HTERT RPE-1 (cell line): ENCODE data around the gene STIM2.
"Not testable (repeated sequence)": the region's sequence is repeated elsewhere in the genome, so short reads cannot be mapped to it uniquely, and the experiment has no call there.

Experiments
- in situ Hi-C: fragments of 300-500 bp; cut with MboI; formaldehyde crosslinking; loops from 4 replicates; pipeline ENCODE4 v1.14.3; 2020; ENCODE audit warnings: low sequenced_read_pairs

The STIM2 gene

GRCh38 chr4:26860157-26860921 is at the start of gene STIM2:
STIM2 (plus strand) TSS chr4:26860841.
- in situ Hi-C loops, result no loop called here

- in situ Hi-C loops, result not testable (repeated sequence)
Measured at GRCh38 chr4:26811571-26811970, 49.1 kb upstream of the STIM2 start.

- in situ Hi-C loops, result no loop called here
Measured at GRCh38 chr4:26812049-26812714, 48.5 kb upstream of the STIM2 start.

- in situ Hi-C loops, result no loop called here
Measured at GRCh38 chr4:26813698-26814097, 46.9 kb upstream of the STIM2 start.

DNA sequence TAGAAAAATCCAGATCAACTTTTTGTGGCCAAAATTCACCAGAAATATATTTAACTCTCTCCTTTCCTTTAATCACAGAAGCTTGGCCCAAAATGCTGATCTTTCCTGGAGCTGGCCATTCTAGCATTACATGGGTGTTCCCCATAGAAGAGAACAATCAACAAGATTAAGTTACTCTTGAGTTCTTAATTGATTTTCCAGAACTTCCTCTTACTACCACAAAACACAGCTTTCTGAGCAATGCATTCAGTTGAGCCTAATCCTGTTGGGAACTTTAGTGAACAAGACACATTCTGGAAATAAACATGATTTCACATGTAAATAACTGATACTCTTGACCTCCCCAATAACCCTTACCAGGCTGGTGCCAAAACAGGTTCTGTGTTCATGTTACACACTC is 45.4 kb upstream of the STIM2 start:
- in situ Hi-C loops, result no loop called here

DNA sequence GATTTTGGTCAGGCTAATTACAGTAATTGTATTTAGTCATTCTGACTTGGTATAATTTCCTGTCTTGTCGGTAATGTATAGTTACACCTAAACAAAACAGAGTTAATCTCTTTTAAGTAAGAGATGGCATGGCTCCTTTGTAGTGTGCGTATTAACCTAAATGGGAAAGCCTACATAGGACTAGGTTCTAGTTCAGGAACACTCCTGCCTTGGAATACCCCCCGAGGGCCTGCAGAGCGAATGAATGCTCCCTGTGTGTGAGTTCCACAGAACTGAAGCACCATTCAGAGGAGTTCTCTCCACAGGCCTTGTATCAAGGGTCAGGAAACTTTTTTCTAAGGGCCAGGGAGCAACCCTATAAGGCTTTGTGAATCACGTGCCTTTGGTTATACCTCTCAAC is 44.9 kb upstream of the STIM2 start:
- in situ Hi-C loops, result no loop called here

- in situ Hi-C loops, result no loop called here
Measured at GRCh38 chr4:26819026-26819425, 41.6 kb upstream of the STIM2 start.

- in situ Hi-C loops, result no loop called here
Measured at GRCh38 chr4:26819478-26820095, 41.1 kb upstream of the STIM2 start.

- in situ Hi-C loops, result no loop called here
Measured at GRCh38 chr4:26820346-26820745, 40.3 kb upstream of the STIM2 start.

DNA sequence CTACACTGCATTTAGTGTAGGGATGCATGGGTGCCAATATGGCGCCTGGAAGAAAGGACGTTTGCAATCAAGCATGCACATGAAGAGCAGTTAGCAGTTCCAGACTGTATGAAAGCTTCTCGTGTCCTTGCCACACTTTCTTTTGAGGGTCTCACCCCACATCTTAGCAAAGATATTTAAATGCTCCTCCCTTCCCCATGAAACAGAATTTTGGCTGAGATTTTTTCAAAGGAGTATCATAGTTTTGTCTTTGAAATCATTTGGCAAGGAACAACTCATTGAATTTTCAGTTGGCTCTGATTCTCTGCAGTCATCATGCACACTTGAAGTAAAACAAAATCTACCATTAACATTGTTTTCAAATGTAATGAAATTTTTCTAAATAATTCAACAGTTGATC is 39.6 kb upstream of the STIM2 start:
- in situ Hi-C loops, result no loop called here

DNA sequence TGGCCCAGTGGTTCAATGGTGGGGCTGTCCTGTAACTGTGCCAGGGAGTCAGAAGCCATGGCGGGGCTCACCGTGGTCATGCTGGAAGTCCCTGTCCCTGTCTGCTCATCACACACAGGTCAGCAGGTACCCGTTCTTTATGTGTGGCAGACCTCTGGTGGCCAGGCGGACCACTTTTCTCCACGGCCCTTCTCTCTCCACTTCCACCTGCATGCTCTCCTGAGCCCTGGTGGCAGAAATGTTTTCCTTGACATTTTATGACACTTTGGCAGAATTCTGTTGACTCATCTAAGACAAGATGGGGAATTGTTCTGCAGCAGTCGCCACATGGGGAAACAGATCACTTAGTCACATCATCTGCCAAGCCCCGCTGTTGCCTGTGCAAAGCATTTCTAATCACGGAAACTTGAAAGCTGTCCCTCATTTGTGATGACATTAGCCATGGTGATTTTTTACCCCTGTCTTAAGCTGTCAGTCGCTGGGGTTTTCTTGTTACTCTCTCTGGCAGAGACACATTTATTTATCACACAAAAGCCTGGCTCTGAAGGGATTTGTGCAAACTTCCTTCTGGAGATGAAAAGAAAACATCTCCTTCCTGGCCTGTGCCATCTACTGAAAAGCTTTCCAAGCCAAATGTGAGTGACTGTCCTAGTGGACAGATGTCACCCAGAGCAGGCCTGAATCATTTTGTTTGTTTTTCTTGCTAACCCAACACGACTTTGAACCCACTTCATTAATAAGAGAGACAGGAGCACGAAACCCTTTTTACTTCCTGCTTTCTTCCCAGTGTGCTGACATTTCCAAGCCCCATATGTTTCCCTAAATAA is 38.8 kb upstream of the STIM2 start:
- in situ Hi-C loops, result no loop called here

DNA sequence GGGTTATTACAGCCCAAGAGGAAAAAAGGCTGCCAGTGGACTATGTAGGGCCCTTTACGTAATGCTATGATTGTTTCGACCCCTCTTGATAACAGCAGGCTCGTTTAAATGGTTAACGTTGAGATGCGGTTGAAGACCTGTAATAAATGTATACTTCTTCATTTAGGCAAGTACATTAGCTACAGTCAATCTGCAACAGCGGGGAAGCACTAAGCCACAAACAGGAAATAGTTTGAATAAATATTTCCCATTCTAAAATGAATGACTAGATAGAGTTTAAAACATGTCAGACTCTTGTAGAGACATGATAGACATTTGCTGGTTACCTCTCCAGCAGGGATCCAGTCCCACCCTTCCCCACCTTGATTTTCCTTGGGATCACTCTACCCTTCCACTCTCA is 38.1 kb upstream of the STIM2 start:
- in situ Hi-C loops, result no loop called here

- in situ Hi-C loops, result not testable (repeated sequence)
Measured at GRCh38 chr4:26822974-26823373, 37.7 kb upstream of the STIM2 start.

DNA sequence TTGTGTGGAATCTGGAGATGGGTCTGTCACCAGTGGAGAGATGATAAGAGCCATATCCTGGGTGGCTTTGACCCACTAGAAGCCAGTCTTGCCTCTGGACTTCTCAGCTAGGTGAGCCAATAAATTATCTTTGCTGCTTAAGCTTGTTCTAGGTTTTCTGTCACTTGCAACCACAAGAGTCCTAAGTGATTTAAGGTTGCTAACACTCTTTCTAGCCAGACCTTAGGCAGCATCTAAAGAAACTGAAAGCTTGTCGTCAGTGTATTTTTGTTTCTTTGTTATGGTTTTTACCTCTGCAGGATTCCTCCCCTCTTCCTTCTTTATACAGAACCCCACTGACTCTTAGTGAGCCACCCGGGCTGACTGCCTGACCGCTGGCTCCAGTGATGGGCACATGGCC is 37.1 kb upstream of the STIM2 start:
- in situ Hi-C loops, result no loop called here

DNA sequence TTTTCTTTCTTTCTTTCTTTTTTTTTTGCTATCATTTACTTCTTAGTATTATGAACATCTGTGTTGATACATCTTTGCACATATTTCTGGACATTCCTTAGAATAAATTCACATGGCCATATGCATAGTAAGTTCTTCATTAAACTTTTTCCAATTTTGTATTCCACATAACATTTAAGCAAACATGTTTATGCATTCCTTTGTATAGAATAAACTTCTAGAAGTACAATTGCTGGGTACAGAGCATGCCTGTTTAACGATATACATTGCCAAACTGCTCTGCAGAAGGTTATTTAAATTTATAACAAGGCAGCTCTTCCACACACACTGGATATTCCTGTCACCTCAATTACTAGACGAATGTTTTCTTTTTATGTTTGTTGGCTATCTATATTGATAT is 36.0 kb upstream of the STIM2 start:
- in situ Hi-C loops, result no loop called here

- in situ Hi-C loops, result no loop called here
Measured at GRCh38 chr4:26826721-26827120, 33.9 kb upstream of the STIM2 start.

- in situ Hi-C loops, result not testable (repeated sequence)
Measured at GRCh38 chr4:26827336-26827735, 33.3 kb upstream of the STIM2 start.

GRCh38 chr4:26827798-26828197 is 32.8 kb upstream of the STIM2 start:
- in situ Hi-C loops, result no loop called here

- in situ Hi-C loops, result no loop called here
Measured at GRCh38 chr4:26829018-26829417, 31.6 kb upstream of the STIM2 start.

GRCh38 chr4:26830033-26830432 is 30.6 kb upstream of the STIM2 start:
- in situ Hi-C loops, result no loop called here

GRCh38 chr4:26830701-26831100 is 29.9 kb upstream of the STIM2 start:
- in situ Hi-C loops, result no loop called here
